ENCODE measurements around the gene MED23. TPM values are rescaled to one million over a fixed set of nuclear protein-coding genes. Genes with fewer than 3 reads are reported as not detected.

The MED23 gene
- total RNA-seq: 35.0 TPM

DNA sequence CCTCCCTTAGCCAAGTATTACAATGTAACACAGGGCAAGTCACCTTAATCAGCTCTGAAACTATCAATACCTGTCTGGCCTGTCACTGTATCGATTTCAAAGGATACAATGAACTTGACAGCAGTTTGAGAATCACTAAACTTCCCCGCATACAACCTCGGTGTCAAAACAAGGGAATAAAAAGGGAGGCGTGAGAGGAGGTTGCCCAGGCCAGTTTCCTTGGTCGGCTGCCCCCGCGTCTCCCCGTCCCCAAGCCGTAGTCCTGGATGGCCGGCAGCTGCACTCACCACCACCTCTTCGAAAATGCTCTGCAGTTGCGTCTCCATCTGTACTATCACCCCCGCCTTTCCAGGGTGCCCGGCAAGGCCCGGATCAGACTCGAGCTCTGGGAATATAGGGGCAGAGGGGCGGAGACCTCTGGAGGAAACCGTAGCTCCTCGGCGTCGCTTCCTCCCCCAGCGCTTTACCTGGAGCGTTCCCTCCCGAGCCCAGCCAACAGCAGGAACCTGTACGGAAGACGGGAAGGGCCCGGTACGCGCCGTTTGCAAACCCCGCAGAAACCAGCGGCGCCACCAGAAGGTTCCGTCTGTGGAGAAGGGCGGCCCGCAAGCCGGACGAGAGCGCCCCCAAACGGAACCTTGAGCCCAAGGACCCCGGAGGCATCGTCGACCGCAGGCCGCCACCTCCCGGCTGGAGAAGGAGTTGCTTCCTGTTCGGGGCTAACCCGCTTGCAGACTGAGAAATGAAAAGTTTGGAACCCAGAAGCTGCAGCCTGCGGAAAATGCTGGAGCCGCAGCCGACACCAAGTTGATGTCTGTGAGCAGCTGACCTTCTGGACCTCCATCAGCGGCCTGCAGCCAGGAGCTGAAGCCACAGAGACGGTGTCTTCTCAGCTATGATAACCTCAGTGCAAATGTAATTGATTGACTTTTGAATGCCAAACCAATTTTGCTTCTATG lies at the start of gene MED23:
Gene MED23, minus strand, starts transcription at position 519 of the 959 bp plus-strand sequence. Its CDS starts 193 bp downstream, at position 326.
- no peaks in the 10 kb centered on the region for H3K27me3 ChIP-seq (ENCODE audit: control insufficient read depth in 3 of 3, insufficient read depth in 3 of 3, low read length in 3 of 3)
- peak within 1 kb of the TSS; percentile 36 for H3K27ac ChIP-seq (ENCODE audit: low read depth, low read length)
- peaks cover 5 to 24% (median 20%) of the 10 kb centered on the region in 3 donors for H3K36me3 ChIP-seq (ENCODE audit: control insufficient read depth in 3 of 3, insufficient read depth in 3 of 3, low read length in 3 of 3)
- H3K9me3 ChIP-seq (ENCODE audit: control insufficient read depth in 3 of 3, low read length in 3 of 3): no peaks in the 10 kb centered on the region
- H3K9ac ChIP-seq (ENCODE audit: low read depth in 1 of 3, low read length in 3 of 3): peak within 1 kb of the TSS; percentile 87 to 93 (median 92)
- peaks cover 5 to 8% (median 7%) of the 10 kb centered on the region in 3 donors for H3K4me1 ChIP-seq (ENCODE audit: control insufficient read depth in 3 of 3, insufficient read depth in 3 of 3, low read length in 3 of 3)
- H3K4me3 ChIP-seq (ENCODE audit: low read length in 3 of 3): peak within 1 kb of the TSS; percentile 82 to 91 (median 89)

- Histone ChIP-seq H3K9ac (ENCODE audit: low read depth in 1 of 3, low read length in 3 of 3) (no peak overlapping the region), H3K36me3 (ENCODE audit: control insufficient read depth in 3 of 3, insufficient read depth in 3 of 3, low read length in 3 of 3) (no peaks in the 10 kb centered on the region), H3K9me3 (ENCODE audit: control insufficient read depth in 3 of 3, low read length in 3 of 3) (no peaks in the 10 kb centered on the region), H3K4me3 (ENCODE audit: low read length in 3 of 3) (no peak overlapping the region), H3K27ac (ENCODE audit: low read depth, low read length) (no peak overlapping the region), H3K4me1 (ENCODE audit: control insufficient read depth in 3 of 3, insufficient read depth in 3 of 3, low read length in 3 of 3) (no peaks in the 10 kb centered on the region), H3K27me3 (ENCODE audit: control insufficient read depth in 3 of 3, insufficient read depth in 3 of 3, low read length in 3 of 3) (no peaks in the 10 kb centered on the region)
Observed at GRCh38 chr6:131673184-131673583, 45.1 kb upstream of the MED23 start.

GRCh38 chr6:131669891-131670290 lies 41.8 kb upstream of the MED23 start:
- H3K9ac ChIP-seq (ENCODE audit: low read depth in 1 of 3, low read length in 3 of 3): no peak overlapping the region
- no peaks in the 10 kb centered on the region for H3K36me3 ChIP-seq (ENCODE audit: control insufficient read depth in 3 of 3, insufficient read depth in 3 of 3, low read length in 3 of 3)
- no peak overlapping the region for H3K27ac ChIP-seq (ENCODE audit: low read depth, low read length)
- no peaks in the 10 kb centered on the region for H3K9me3 ChIP-seq (ENCODE audit: control insufficient read depth in 3 of 3, low read length in 3 of 3)
- no peak overlapping the region for H3K4me3 ChIP-seq (ENCODE audit: low read length in 3 of 3)
- H3K4me1 ChIP-seq (ENCODE audit: control insufficient read depth in 3 of 3, insufficient read depth in 3 of 3, low read length in 3 of 3): no peaks in the 10 kb centered on the region
- H3K27me3 ChIP-seq (ENCODE audit: control insufficient read depth in 3 of 3, insufficient read depth in 3 of 3, low read length in 3 of 3): no peaks in the 10 kb centered on the region

- Histone ChIP-seq H3K27ac (ENCODE audit: low read depth, low read length) (no peak overlapping the region), H3K4me3 (ENCODE audit: low read length in 3 of 3) (no peak overlapping the region), H3K9ac (ENCODE audit: low read depth in 1 of 3, low read length in 3 of 3) (no peak overlapping the region), H3K4me1 (ENCODE audit: control insufficient read depth in 3 of 3, insufficient read depth in 3 of 3, low read length in 3 of 3) (no peaks in the 10 kb centered on the region), H3K36me3 (ENCODE audit: control insufficient read depth in 3 of 3, insufficient read depth in 3 of 3, low read length in 3 of 3) (no peaks in the 10 kb centered on the region), H3K9me3 (ENCODE audit: control insufficient read depth in 3 of 3, low read length in 3 of 3) (peaks cover 0 to 2% (median 0%) of the 10 kb centered on the region in 3 donors), H3K27me3 (ENCODE audit: control insufficient read depth in 3 of 3, insufficient read depth in 3 of 3, low read length in 3 of 3) (no peaks in the 10 kb centered on the region)
Observed at GRCh38 chr6:131663578-131664165, 35.6 kb upstream of the MED23 start.

DNA sequence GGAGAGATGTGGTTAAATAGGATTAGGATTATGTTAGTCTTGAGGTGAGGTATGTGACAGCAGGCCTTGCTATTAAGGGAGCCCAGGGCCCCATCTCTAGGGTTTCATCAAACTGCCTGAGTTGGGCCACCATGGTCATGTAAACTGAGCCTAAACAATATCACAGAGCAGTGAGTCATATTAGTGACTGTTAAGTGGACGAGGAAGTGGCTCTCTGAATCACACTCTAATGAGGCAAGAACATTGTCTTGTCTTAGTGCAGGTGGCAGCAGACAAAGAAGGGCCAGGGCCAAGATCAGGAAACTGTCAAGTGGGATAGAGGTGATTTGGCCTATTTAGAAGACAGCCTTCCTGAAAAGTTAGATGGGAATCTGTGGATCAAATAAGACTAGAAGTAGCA lies 32.2 kb upstream of the MED23 start:
- Histone ChIP-seq H3K4me3 (ENCODE audit: low read length in 3 of 3) (no peak overlapping the region), H3K36me3 (ENCODE audit: control insufficient read depth in 3 of 3, insufficient read depth in 3 of 3, low read length in 3 of 3) (no peaks in the 10 kb centered on the region), H3K27me3 (ENCODE audit: control insufficient read depth in 3 of 3, insufficient read depth in 3 of 3, low read length in 3 of 3) (no peaks in the 10 kb centered on the region), H3K27ac (ENCODE audit: low read depth, low read length) (no peak overlapping the region), H3K4me1 (ENCODE audit: control insufficient read depth in 3 of 3, insufficient read depth in 3 of 3, low read length in 3 of 3) (no peaks in the 10 kb centered on the region), H3K9ac (ENCODE audit: low read depth in 1 of 3, low read length in 3 of 3) (no peak overlapping the region), H3K9me3 (ENCODE audit: control insufficient read depth in 3 of 3, low read length in 3 of 3) (peaks cover 0 to 2% (median 0%) of the 10 kb centered on the region in 3 donors)

DNA sequence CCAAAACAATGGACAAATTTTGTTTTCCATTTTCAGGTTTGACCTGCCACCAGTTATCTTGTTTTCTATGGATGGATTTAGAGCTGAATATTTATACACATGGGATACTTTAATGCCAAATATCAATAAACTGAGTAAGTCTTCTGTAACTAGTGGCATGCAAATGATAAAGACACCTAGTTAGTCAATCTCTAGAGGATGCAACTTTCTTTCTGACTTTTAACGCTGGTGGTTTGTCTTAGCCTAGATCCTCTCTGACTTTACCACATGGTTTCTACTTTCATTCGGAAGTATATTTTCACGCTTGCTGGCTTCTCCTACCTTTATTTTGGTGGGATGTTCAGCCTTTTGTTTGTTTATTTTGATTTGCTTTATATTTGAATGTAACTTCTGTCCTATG lies 30.2 kb upstream of the MED23 start:
- Histone ChIP-seq H3K27ac (ENCODE audit: low read depth, low read length) (no peak overlapping the region), H3K27me3 (ENCODE audit: control insufficient read depth in 3 of 3, insufficient read depth in 3 of 3, low read length in 3 of 3) (no peaks in the 10 kb centered on the region), H3K4me1 (ENCODE audit: control insufficient read depth in 3 of 3, insufficient read depth in 3 of 3, low read length in 3 of 3) (no peaks in the 10 kb centered on the region), H3K9me3 (ENCODE audit: control insufficient read depth in 3 of 3, low read length in 3 of 3) (peaks cover 0 to 2% (median 0%) of the 10 kb centered on the region in 3 donors), H3K4me3 (ENCODE audit: low read length in 3 of 3) (no peak overlapping the region), H3K9ac (ENCODE audit: low read depth in 1 of 3, low read length in 3 of 3) (no peak overlapping the region), H3K36me3 (ENCODE audit: control insufficient read depth in 3 of 3, insufficient read depth in 3 of 3, low read length in 3 of 3) (no peaks in the 10 kb centered on the region)

- Histone ChIP-seq H3K36me3 (ENCODE audit: control insufficient read depth in 3 of 3, insufficient read depth in 3 of 3, low read length in 3 of 3) (no peaks in the 10 kb centered on the region), H3K4me3 (ENCODE audit: low read length in 3 of 3) (no peak overlapping the region), H3K4me1 (ENCODE audit: control insufficient read depth in 3 of 3, insufficient read depth in 3 of 3, low read length in 3 of 3) (no peaks in the 10 kb centered on the region), H3K27ac (ENCODE audit: low read depth, low read length) (no peak overlapping the region), H3K27me3 (ENCODE audit: control insufficient read depth in 3 of 3, insufficient read depth in 3 of 3, low read length in 3 of 3) (no peaks in the 10 kb centered on the region), H3K9me3 (ENCODE audit: control insufficient read depth in 3 of 3, low read length in 3 of 3) (no peaks in the 10 kb centered on the region), H3K9ac (ENCODE audit: low read depth in 1 of 3, low read length in 3 of 3) (no peak overlapping the region)
Observed at GRCh38 chr6:131657630-131658111, 29.6 kb upstream of the MED23 start.

DNA sequence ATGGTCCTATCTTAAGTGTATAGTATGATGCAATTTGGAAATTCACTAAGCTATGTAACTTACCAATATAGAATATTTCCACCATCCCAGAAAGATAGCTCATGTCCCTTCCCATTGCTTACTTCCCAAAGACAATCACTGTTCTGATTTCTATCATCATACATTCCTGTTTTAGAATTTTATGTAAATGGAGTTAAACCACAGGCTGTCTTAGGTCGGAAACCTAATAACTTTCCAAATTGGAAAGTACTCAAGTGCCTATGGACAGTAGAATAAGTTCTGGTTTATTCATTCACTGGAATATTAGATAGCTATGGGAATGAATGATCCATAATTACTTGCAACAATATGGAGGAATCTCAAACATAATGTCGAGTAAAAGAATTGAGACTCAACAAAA lies 29.2 kb upstream of the MED23 start:
- H3K27me3 ChIP-seq (ENCODE audit: control insufficient read depth in 3 of 3, insufficient read depth in 3 of 3, low read length in 3 of 3): no peaks in the 10 kb centered on the region

GRCh38 chr6:131656667-131657066 lies 28.6 kb upstream of the MED23 start:
- H3K36me3 ChIP-seq (ENCODE audit: control insufficient read depth in 3 of 3, insufficient read depth in 3 of 3, low read length in 3 of 3): no peaks in the 10 kb centered on the region
- peaks cover 0 to 4% (median 0%) of the 10 kb centered on the region in 3 donors for H3K4me1 ChIP-seq (ENCODE audit: control insufficient read depth in 3 of 3, insufficient read depth in 3 of 3, low read length in 3 of 3)
- no peak overlapping the region for H3K9ac ChIP-seq (ENCODE audit: low read depth in 1 of 3, low read length in 3 of 3)

More for the DNA sequence above, 29.2 kb upstream of the MED23 start:
- H3K9me3 ChIP-seq (ENCODE audit: control insufficient read depth in 3 of 3, low read length in 3 of 3): no peaks in the 10 kb centered on the region
- H3K27ac ChIP-seq (ENCODE audit: low read depth, low read length): no peak overlapping the region
- H3K4me1 ChIP-seq (ENCODE audit: control insufficient read depth in 3 of 3, insufficient read depth in 3 of 3, low read length in 3 of 3): no peaks in the 10 kb centered on the region
- no peaks in the 10 kb centered on the region for H3K36me3 ChIP-seq (ENCODE audit: control insufficient read depth in 3 of 3, insufficient read depth in 3 of 3, low read length in 3 of 3)
- H3K4me3 ChIP-seq (ENCODE audit: low read length in 3 of 3): no peak overlapping the region
- H3K9ac ChIP-seq (ENCODE audit: low read depth in 1 of 3, low read length in 3 of 3): no peak overlapping the region

DNA sequence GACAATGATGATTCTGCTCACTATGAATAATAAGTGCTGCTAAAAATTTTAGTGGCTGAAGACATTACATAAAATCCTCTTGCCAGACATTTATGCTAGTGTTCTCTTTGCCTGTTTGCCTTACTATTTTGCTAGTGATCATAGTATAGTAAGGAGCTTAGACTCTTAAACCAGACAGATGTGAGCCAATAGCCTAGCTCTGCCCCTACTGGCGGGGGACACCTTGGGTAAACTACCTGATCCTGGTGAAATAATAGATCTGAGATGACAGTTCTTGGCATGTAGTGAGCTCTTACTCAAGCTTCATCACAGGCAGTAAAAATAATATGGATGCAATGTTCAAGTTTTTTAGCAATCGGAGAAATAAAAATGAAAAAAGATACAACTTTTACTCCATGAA lies 27.9 kb upstream of the MED23 start:
- no peaks in the 10 kb centered on the region for H3K9me3 ChIP-seq (ENCODE audit: control insufficient read depth in 3 of 3, low read length in 3 of 3)
- no peak overlapping the region for H3K27ac ChIP-seq (ENCODE audit: low read depth, low read length)
- peaks cover 0 to 4% (median 0%) of the 10 kb centered on the region in 3 donors for H3K4me1 ChIP-seq (ENCODE audit: control insufficient read depth in 3 of 3, insufficient read depth in 3 of 3, low read length in 3 of 3)
- no peaks in the 10 kb centered on the region for H3K36me3 ChIP-seq (ENCODE audit: control insufficient read depth in 3 of 3, insufficient read depth in 3 of 3, low read length in 3 of 3)
- no peak overlapping the region for H3K4me3 ChIP-seq (ENCODE audit: low read length in 3 of 3)
- H3K27me3 ChIP-seq (ENCODE audit: control insufficient read depth in 3 of 3, insufficient read depth in 3 of 3, low read length in 3 of 3): no peaks in the 10 kb centered on the region
- no peak overlapping the region for H3K9ac ChIP-seq (ENCODE audit: low read depth in 1 of 3, low read length in 3 of 3)

More at GRCh38 chr6:131656667-131657066, 28.6 kb upstream of the MED23 start:
- no peak overlapping the region for H3K27ac ChIP-seq (ENCODE audit: low read depth, low read length)
- no peak overlapping the region for H3K4me3 ChIP-seq (ENCODE audit: low read length in 3 of 3)
- H3K27me3 ChIP-seq (ENCODE audit: control insufficient read depth in 3 of 3, insufficient read depth in 3 of 3, low read length in 3 of 3): no peaks in the 10 kb centered on the region
- no peaks in the 10 kb centered on the region for H3K9me3 ChIP-seq (ENCODE audit: control insufficient read depth in 3 of 3, low read length in 3 of 3)

All from skeletal muscle tissue (tissue), 4 donors.